ENCODE measurements around the gene C11orf24. TPM values are rescaled to one million over a fixed set of nuclear protein-coding genes. Genes with fewer than 3 reads are reported as not detected.

C11orf24 gene
- total and polyA plus RNA-seq, 2 donors (not counting 1 experiment from before 2014, with no cell fraction given) = 88.6 to 94.2 TPM

DNA sequence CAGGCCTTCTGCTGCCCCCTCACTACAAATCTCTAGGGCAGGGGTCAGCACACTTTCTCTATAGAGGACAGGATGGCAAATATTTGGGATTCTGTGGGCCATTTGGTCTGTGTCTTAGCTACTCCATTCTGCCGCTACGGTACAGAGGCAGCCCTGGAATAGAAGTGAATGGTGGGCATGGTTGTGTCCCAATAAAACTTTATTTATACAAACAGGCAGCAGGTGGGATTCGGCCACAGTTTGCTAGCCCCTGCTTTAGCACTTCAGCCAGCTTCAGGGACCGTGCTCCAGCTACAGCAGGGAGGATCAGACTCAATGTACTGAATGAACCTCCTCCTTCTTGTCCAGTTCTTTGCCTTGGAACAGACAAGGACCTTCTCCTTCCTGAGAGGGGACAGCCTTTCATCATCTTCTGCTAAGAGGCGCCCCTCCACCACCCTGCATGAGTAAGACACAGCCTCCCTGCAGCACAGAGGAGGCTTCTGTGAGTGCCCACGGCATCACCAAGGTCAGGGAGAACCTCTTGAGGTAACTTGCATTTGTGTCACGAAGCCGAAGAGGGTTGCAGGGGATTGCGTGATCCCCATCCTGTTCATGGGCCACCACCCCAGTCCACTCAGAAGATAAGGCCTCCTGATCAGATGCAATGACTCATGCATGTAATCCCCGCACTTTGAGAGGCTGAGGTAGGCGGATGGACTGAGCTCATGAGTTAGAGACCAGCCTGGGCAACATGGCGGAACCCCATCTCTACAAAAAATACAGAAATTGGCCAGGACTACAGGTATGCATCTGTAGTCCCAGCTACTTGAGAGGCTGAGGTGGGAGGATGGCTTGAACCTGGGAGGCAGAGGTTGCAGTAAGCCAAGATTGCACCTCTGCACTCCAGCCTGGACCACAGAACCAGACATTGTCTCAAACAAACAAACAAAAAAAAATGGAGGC lies 4.6 kb downstream of the C11orf24 start:
- peaks cover 77% of the 10 kb centered on the region for H3K4me1 Mint-ChIP-seq
- intact Hi-C loops (cut with micrococcal nuclease) = loop anchor here (1.0 kb wide), 1 partner anchor 10 kb away; no protein-coding TSS in a partner anchor
- peak overlapping the region in 4 of 5 experiments; percentile 0 to 37 (median 31) for H3K4me3 ChIP-seq (ENCODE audit: control extremely low read depth in 1 of 5, extremely low read depth in 1 of 5, insufficient read depth in 1 of 5, low read depth in 2 of 5, low read length in 4 of 5)
- POLR2A ChIA-PET = interaction anchor here (0.8 to 1.8 kb wide), 3 partner anchors 9 to 255 kb away, joined by 3 to 11 read pairs (median 8); no protein-coding TSS in a partner anchor
- ATAC-seq (ENCODE audit: low read depth) (no peak), DNase-seq (no peak)
- WGBS (ENCODE audit: insufficient coverage) = 87% methylated on average over 9 of the region's 12 CpGs
- peaks cover 62 to 71% of the 10 kb centered on the region in 2 donors for H3K4me1 ChIP-seq (ENCODE audit: control insufficient read depth in 2 of 2, insufficient read depth in 2 of 2, low read length in 2 of 2)
- CTCF ChIA-PET = interaction anchor here (1.0 to 10.9 kb wide), 6 partner anchors 10 to 103 kb away, joined by 3 to 275 read pairs (median 8); no protein-coding TSS in a partner anchor
- H3K9me3 Mint-ChIP-seq (ENCODE audit: insufficient read depth) = no peaks in the 10 kb centered on the region
- no peak overlapping the region for H2AFZ ChIP-seq (ENCODE audit: insufficient read depth, low read depth, low read length, poor library complexity, severe bottlenecking)
- TF ChIP-seq, protein P1, sequence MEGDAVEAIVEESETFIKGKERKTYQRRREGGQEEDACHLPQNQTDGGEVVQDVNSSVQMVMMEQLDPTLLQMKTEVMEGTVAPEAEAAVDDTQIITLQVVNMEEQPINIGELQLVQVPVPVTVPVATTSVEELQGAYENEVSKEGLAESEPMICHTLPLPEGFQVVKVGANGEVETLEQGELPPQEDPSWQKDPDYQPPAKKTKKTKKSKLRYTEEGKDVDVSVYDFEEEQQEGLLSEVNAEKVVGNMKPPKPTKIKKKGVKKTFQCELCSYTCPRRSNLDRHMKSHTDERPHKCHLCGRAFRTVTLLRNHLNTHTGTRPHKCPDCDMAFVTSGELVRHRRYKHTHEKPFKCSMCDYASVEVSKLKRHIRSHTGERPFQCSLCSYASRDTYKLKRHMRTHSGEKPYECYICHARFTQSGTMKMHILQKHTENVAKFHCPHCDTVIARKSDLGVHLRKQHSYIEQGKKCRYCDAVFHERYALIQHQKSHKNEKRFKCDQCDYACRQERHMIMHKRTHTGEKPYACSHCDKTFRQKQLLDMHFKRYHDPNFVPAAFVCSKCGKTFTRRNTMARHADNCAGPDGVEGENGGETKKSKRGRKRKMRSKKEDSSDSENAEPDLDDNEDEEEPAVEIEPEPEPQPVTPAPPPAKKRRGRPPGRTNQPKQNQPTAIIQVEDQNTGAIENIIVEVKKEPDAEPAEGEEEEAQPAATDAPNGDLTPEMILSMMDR (IDR thresholded peaks at IDR 0.05) = no peak
- TF ChIP-seq EZH2 (IDR thresholded peaks at IDR 0.05; ENCODE audit: borderline replicate concordance, insufficient read depth, low read depth, low read length, poor library complexity, severe bottlenecking) = no peak
- peaks cover 77% of the 10 kb centered on the region for H3K79me2 ChIP-seq (ENCODE audit: control insufficient read depth, insufficient read depth, low read length)
- peak overlapping the region; percentile 93 for H3K27ac Mint-ChIP-seq
- H3K36me3 ChIP-seq (replicated peaks in 1 of 2; ENCODE audit: control extremely low read depth in 1 of 2, control insufficient read depth in 1 of 2, extremely low read depth in 1 of 2, insufficient read depth in 2 of 2, low read length in 1 of 2) = peaks cover 0 to 62% of the 10 kb centered on the region in 2 experiments
- H3K4me2 ChIP-seq (replicated peaks; ENCODE audit: low read depth, low read length, poor library complexity, severe bottlenecking) = peak overlapping the region; percentile 75
- peak overlapping the region; percentile 64 to 83 for H3K27ac ChIP-seq (ENCODE audit: low read length in 2 of 2)
- peaks cover 0 to 6% (median 0%) of the 10 kb centered on the region in 3 donors for H3K9me3 ChIP-seq (ENCODE audit: control extremely low read depth in 1 of 3, control insufficient read depth in 2 of 3, insufficient read depth in 1 of 3, low read length in 2 of 3)
- peak overlapping the region; percentile 54 for H3K9ac ChIP-seq (ENCODE audit: low read length)
- no peaks in the 10 kb centered on the region for H3K27me3 Mint-ChIP-seq
- H4K20me1 ChIP-seq (ENCODE audit: control insufficient read depth, insufficient read depth, low read length, poor library complexity, severe bottlenecking) = peaks cover 60% of the 10 kb centered on the region
- H3K4me3 Mint-ChIP-seq = peak overlapping the region; percentile 73
- H3K27me3 ChIP-seq (replicated peaks in 1 of 4; ENCODE audit: control extremely low read depth in 1 of 4, control insufficient read depth in 3 of 4, insufficient read depth in 4 of 4, low read length in 3 of 4) = no peaks in the 10 kb centered on the region
